Neural cell (in vitro differentiated cells): ENCODE data around the gene NAPG.

Experiments used
- EP300 ChIP-seq: fragments of 450-650 bp; conservative IDR thresholded peaks from 2 replicates; pipeline ENCODE4 v1.6.1; 2014; ENCODE audit warnings: antibody characterized with exemption, mild to moderate bottlenecking, moderate library complexity; ENCODE audit not compliant: poor library complexity, severe bottlenecking
- EZH2 ChIP-seq: fragments of 200-600, 300-800 bp; shearing (Covaris generic), sonication (generic); IDR thresholded peaks from 2 replicates; pipeline ENCODE4 v1.6.1; 2014; ENCODE audit warnings: antibody characterized with exemption, low read length, borderline replicate concordance, mild to moderate bottlenecking; ENCODE audit not compliant: insufficient read depth, poor library complexity, severe bottlenecking
- MXI1 ChIP-seq: fragments of 450-650 bp; conservative IDR thresholded peaks from 2 replicates; pipeline ENCODE4 v1.6.1; 2014; ENCODE audit warnings: antibody characterized with exemption, mild to moderate bottlenecking; ENCODE audit not compliant: poor library complexity, severe bottlenecking
- POLR2AphosphoS5 ChIP-seq: IDR thresholded peaks from 2 replicates; pipeline ENCODE4 v1.6.1; 2012
- SMC3 ChIP-seq: fragments of 450-650 bp; conservative IDR thresholded peaks from 2 replicates; pipeline ENCODE4 v1.6.1; 2014; ENCODE audit warnings: antibody characterized with exemption, mild to moderate bottlenecking, moderate library complexity; ENCODE audit not compliant: poor library complexity
- TAF1 ChIP-seq: IDR thresholded peaks from 2 replicates; pipeline ENCODE4 v1.6.1; 2012; ENCODE audit warnings: low read depth
- TF ChIP-seq, protein P1 (sequence below): fragments of 450-650 bp; IDR thresholded peaks from 2 replicates; pipeline ENCODE4 v1.5.1; 2014; ENCODE audit warnings: antibody characterized with exemption, mild to moderate bottlenecking, moderate library complexity; ENCODE audit not compliant: poor library complexity, severe bottlenecking
- TF ChIP-seq, protein P2 (sequence below): IDR thresholded peaks from 2 replicates; pipeline ENCODE4 v1.6.1; 2012; ENCODE audit warnings: borderline replicate concordance

DNA sequence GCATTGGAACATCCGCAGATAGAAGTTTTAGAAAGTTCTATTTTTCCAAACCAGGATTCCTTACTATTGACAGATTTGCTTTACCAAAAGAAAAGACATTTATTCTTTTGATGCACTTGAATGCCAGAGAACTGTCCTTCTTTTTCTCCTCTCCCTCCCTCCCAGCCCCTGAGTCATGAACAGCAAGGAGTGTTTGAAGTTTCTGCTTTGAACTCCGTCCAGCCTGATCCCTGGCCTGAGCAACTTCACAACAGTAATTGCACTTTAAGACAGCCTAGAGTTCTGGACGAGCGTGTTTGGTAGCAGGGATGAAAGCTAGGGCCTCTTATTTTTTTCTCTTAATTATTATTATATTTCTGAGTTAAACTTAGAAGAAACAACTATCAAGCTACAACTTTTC is 37.8 kb upstream of the NAPG start:
- TF ChIP-seq, protein P1, sequence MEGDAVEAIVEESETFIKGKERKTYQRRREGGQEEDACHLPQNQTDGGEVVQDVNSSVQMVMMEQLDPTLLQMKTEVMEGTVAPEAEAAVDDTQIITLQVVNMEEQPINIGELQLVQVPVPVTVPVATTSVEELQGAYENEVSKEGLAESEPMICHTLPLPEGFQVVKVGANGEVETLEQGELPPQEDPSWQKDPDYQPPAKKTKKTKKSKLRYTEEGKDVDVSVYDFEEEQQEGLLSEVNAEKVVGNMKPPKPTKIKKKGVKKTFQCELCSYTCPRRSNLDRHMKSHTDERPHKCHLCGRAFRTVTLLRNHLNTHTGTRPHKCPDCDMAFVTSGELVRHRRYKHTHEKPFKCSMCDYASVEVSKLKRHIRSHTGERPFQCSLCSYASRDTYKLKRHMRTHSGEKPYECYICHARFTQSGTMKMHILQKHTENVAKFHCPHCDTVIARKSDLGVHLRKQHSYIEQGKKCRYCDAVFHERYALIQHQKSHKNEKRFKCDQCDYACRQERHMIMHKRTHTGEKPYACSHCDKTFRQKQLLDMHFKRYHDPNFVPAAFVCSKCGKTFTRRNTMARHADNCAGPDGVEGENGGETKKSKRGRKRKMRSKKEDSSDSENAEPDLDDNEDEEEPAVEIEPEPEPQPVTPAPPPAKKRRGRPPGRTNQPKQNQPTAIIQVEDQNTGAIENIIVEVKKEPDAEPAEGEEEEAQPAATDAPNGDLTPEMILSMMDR: no peak
- TF ChIP-seq POLR2AphosphoS5 (no peak), SMC3 (no peak), EZH2 (no peak), EP300 (no peak), MXI1 (no peak), TAF1 (no peak)
- TF ChIP-seq, protein P2, sequence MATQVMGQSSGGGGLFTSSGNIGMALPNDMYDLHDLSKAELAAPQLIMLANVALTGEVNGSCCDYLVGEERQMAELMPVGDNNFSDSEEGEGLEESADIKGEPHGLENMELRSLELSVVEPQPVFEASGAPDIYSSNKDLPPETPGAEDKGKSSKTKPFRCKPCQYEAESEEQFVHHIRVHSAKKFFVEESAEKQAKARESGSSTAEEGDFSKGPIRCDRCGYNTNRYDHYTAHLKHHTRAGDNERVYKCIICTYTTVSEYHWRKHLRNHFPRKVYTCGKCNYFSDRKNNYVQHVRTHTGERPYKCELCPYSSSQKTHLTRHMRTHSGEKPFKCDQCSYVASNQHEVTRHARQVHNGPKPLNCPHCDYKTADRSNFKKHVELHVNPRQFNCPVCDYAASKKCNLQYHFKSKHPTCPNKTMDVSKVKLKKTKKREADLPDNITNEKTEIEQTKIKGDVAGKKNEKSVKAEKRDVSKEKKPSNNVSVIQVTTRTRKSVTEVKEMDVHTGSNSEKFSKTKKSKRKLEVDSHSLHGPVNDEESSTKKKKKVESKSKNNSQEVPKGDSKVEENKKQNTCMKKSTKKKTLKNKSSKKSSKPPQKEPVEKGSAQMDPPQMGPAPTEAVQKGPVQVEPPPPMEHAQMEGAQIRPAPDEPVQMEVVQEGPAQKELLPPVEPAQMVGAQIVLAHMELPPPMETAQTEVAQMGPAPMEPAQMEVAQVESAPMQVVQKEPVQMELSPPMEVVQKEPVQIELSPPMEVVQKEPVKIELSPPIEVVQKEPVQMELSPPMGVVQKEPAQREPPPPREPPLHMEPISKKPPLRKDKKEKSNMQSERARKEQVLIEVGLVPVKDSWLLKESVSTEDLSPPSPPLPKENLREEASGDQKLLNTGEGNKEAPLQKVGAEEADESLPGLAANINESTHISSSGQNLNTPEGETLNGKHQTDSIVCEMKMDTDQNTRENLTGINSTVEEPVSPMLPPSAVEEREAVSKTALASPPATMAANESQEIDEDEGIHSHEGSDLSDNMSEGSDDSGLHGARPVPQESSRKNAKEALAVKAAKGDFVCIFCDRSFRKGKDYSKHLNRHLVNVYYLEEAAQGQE: no peak
